Measurements from ENCODE around the gene GGACT.
A peak's percentile ranks its signal among the peaks of the same experiment; 100 is the strongest.
"Not testable (repeated sequence)": the region's sequence is repeated elsewhere in the genome, so short reads cannot be mapped to it uniquely, and the experiment has no call there.

Gene GGACT

GRCh38 chr13:100600461-100600860 lies 11.9 kb upstream of the GGACT start:
- no peak for DNase-seq

GRCh38 chr13:100597253-100597652 lies 8.7 kb upstream of the GGACT start:
- no peak for DNase-seq

GRCh38 chr13:100596516-100596915 lies 7.9 kb upstream of the GGACT start:
- DNase-seq = no peak

DNA sequence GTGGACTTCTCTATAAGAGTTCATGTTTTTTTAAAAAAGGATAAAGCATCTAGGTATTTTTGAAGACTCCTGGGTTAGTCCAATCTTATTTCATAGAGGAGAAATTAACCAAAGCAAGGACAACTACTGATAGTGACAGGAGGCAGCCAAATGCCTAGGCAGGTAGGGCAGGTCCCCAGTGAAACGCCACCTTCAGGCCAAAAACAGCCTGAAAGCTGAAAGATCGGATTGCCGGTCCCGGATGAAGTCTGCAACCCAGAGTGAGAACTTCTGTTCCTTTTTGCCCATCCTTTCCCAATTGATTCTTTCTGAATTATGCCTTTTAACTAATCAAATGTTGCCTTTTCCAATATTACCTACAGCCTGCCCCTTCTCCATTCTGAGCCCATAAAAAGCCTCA lies 6.1 kb upstream of the GGACT start:
- DNase-seq = no peak

DNA sequence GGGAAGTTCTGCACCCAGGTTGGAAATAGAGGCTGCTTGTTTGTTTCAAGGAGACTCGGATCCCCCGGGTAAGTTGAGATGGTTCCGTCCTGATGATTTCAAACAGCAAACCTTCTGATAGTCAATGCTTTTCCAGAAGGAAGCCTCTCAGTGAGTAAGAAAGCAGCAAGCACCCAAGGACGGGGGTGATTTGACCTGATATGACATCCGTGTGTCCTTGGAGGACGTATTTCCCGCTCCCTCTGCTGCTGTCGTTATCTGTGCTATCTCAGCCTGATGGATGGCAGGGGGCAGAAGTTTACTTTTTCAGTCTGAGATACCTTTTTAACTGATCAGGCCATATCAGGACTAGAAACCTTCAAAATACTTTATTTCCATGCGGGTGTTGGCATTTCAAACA lies 5.7 kb upstream of the GGACT start:
- no peak for DNase-seq

- DNase-seq = no peak
Observed at GRCh38 chr13:100589178-100589725, 663 bp upstream of the GGACT start.

DNA sequence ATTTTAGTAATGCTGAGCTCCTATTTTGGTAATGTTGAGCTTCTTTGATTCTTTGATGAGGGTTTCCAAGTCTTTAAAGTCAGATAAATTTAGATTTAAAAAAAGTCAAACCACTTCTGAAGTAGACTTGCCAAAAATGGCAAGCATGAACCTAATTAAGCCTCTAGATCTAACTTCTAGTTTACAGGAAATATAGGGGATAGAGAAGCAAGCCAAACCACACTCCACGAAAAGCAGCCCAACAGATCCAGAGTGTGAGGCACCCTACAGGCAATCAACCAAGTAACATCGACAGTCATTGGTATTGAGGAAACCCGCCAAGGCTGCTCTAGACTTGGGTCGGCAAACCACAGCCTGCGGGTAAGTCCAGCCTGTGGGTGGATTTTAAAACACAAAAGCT lies 3.7 kb downstream of the GGACT start:
- no peak for DNase-seq

DNA sequence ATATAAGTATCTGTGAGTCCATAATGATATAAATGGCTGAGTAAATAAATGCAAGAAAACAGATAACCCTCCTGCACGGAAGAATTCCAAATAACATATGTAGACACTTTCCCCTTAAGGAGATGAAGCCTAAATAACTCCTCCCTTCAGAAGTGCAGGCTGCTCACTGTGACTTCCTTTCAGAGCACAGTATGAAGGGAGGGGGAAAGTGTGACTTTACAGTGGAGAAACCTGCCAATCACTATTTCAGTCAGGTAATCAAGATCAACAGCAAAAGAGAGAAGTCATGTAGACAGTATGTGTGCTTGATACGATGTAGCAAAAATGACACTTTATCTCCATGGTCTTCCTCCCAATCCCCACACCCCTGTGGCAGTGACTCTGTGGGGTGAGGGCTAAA lies 7.1 kb downstream of the GGACT start:
- no peak for DNase-seq

DNA sequence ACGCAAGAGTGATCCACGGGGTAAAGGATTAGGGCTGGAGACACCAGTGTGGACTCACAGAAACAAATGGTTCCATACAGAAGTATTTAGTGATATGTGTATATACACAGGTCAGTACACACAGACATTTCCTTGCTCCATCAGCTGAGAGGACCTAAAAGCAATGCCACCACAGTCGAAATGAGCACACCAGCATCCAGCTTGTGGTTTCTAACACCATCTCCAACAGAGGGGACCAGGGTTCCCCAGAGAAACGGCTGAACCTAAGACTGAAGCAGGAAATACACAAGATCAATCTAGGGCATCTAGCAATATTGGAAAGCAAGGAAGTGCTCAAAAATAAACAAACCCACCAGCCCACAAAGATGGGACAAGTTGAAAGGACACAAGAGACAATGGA lies 7.6 kb downstream of the GGACT start:
- no peak for DNase-seq

DNA sequence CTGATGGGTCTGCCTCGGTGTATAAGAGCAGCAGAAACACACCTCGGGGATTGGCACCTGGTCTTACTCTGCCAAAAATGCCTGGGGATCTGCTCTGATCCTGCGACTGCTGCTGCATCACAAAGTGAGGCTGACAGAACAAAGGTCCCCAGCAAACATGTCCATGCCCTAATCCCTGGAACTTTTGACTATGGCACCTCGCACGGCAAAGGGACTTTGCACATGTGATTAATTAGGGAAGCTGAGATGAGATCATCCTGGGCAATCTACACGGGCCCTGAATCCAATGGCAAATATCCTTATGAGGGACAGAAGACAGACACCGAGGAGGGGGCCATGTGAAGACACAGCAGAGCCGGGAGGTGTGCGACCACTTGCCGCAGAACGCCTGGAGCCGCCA lies 8.5 kb downstream of the GGACT start:
- no peak for DNase-seq

DNA sequence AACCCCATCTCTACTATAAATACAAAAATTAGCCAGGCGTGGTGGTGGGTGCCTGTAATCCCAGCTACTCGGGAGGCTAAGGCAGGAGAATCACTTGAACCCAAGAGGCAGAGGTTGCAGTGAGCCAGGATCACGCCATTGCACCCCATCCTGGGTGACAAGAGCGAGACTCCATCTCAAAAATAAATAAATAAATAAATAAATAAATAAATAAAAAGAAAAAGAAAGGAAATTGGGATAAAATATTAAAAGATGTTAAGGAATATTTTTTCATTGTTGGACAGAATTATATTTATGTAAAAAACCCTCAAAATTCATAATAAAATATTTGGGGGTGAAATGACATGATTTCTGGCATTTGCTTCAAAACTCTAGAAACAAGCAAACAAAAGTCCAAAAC lies 11.3 kb downstream of the GGACT start:
- DNase-seq = not testable (repeated sequence)

- DNase-seq = peak; percentile 75 to 77
Observed at GRCh38 chr13:100573121-100573520, 15.5 kb downstream of the GGACT start.

GRCh38 chr13:100566543-100566942 lies 22.0 kb downstream of the GGACT start:
- no peak for DNase-seq

GRCh38 chr13:100565286-100565685 lies 23.3 kb downstream of the GGACT start:
- DNase-seq = no peak

DNA sequence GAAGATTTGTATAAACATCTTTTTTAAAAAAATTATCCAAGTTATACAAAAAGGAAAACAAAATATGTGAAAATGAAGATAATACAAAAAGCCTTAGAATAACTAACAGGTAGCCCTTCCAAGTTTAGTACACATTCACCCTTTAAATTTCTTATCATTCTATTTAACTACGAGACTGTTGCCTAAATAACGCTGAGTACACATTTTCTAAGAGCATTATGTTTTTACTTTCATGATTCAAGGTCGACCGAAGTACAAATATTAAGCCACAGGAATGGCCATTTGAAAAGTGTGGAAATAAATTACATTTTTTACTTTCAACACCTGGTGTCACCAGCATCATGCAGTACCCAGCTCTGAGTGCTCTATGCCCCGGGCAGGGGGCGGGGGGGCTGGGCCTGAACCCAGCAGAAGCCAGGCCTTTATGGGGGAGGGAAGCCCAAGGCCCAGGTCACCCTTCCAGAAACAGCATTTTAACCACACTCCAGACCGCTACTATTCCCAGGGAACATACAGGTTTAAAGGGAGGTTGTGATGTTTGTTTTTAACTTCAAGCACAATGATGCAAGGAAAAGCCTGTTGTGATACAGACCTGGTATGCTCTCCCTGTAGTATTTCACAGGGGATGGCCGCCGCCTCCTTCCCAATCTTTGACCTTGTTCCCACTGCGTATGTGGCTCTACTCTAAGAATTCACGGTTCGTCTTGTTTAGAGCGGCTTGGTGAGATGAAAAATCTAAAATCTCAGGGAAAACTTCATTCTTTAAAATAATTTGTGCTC lies 24.0 kb downstream of the GGACT start:
- DNase-seq = no peak

DNA sequence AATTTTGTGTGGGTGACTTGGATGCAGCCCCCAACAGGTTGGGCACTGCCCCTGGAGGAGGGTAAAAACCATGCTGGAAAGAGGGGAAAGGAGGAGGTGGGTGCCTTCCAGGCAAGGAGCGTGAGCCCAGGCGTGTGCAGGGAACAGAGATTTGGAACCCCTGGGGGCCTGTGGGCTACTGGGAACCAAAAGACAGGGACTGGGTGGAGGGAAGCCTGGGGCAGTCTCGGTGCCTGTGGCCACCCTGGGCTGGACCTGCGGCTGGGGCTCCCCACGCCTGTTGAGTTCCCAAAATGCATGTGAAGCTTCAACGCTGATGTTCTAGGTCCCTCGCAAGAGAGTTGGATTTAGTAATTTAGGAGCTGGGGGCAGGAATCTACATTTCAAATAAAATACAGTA lies 24.8 kb downstream of the GGACT start:
- no peak for DNase-seq

DNA sequence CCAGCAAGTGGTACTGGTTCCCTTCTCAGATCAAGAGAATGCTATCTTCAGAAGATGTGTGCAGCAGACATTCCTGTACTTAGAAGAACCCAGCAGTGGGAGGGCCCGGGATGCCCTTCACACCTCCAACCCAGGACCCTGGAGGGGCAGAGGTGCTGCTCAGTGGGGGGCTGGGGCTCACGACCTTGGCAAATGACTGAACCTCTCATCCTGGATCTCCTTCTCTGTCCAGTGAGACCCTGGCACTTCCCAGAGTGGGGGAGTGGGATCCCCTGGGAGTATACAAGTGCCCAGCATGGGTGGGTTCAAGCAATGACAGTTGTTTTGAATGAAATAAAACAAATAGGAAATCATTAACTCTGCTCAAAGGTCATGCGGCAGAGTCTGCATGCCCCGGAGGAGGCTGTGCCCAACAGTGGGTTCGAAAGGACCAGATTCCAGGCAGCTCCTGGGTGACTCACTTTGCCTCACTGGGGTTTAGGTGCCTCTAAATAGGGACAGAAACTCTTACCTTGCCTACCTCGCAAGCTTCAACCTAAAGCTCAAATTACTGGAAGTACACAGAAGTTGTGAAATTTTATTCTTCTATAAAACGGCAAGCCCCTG lies 26.9 kb downstream of the GGACT start:
- no peak for DNase-seq

DNA sequence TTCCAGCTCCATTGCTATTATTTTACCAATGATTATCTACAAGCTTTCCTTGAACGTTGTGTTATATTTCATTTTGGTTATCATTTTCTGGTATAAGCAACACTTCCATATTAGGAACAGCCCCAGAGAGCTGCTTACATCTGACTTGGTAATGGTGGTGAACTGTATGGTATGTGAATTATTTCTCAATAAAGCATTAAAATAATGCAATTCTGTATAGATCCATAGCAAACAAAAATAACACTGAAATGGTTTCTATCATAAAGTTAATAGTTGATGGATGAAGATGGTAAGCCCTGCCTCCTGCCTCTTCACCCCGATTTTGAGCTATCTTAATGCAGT lies 27.5 kb downstream of the GGACT start:
- DNase-seq = no peak

DNA sequence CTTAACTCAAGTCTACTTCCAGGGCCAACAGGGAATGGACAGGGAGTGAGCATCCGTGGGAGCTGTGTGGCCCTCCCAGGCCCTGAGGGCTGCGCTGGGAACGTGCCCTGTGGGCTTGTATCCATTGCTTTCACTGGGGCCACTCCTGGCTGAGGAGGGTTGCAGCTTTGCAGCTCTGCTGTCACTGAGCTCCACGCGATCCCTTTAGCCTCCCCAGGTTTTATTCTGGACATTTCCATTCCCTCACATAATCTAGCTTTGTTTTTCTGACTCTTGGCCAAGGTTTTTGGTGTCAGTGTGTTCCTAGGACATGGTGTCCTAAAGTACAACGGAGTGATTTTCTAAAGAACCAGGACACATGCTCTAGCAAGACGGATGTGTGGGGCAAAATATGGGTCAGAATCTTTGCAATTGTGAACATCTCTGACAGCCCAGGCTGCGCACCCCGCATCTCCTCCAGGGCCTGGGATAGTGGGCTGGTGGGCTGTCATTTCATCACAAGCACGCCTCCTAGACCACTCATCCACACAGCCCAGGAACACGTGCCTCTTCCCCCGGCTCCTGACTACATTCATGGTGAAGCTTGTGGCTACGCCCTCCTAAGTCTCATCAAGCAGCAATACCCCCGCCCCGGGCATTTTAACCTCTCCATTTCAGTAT lies 28.0 kb downstream of the GGACT start:
- DNase-seq = no peak

GRCh38 chr13:100559886-100560285 lies 28.7 kb downstream of the GGACT start:
- DNase-seq = no peak

DNA sequence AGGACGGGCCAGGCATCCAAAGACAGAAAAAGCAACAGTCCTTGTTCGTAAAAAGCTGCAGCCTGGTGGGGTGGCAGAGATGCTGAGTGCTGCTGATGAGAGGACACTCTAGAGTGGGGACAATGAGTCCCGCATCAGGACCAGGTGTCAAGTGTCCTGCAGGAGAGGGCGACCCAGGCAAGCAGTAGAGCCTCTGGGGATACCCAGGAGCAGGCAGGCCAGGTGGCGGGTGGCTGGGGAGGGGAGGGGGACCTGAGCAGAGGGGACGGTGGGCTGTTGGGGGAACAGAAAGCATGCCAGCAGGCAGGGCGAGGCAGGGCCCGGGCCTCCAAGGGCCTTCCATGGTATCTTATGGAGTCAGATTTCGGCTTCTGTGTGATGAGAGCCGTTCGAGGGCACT lies 35.8 kb downstream of the GGACT start:
- no peak for DNase-seq

- no peak for DNase-seq
Observed at GRCh38 chr13:100549316-100549715, 39.3 kb downstream of the GGACT start.

GRCh38 chr13:100547791-100548201 lies 40.8 kb downstream of the GGACT start:
- DNase-seq = no peak

All from AML-193 (cell line).